WI38 (cell line): ENCODE measurements around the gene ABCA2.

Experiments
- H3K4me3 ChIP-seq: 2 replicates; pipeline ENCODE4 v1.5.1; 2011; ENCODE audit warnings: low read depth, mild to moderate bottlenecking, control low read depth, low read length
- TF ChIP-seq, protein P1 (sequence below): IDR thresholded peaks from 2 replicates; pipeline ENCODE4 v1.5.1; 2012; ENCODE audit warnings: low read depth, mild to moderate bottlenecking, control low read depth, low read length

Gene ABCA2

GRCh38 chr9:136957461-136957860, 70.6 kb downstream of the ABCA2 start:
- TF ChIP-seq, protein P1, sequence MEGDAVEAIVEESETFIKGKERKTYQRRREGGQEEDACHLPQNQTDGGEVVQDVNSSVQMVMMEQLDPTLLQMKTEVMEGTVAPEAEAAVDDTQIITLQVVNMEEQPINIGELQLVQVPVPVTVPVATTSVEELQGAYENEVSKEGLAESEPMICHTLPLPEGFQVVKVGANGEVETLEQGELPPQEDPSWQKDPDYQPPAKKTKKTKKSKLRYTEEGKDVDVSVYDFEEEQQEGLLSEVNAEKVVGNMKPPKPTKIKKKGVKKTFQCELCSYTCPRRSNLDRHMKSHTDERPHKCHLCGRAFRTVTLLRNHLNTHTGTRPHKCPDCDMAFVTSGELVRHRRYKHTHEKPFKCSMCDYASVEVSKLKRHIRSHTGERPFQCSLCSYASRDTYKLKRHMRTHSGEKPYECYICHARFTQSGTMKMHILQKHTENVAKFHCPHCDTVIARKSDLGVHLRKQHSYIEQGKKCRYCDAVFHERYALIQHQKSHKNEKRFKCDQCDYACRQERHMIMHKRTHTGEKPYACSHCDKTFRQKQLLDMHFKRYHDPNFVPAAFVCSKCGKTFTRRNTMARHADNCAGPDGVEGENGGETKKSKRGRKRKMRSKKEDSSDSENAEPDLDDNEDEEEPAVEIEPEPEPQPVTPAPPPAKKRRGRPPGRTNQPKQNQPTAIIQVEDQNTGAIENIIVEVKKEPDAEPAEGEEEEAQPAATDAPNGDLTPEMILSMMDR = no peak
- H3K4me3 ChIP-seq = no peak overlapping the region
